CD4-positive, alpha-beta T cell treated with Interleukin-1 beta for 1 hour (primary cell): ENCODE results near the gene PER1.

Source experiments
- DNase-seq, 2 donors: peaks; one replicate each; pipeline ENCODE4 v3.0.0-alpha.2; 2020 to 2022

The PER1 gene

DNA sequence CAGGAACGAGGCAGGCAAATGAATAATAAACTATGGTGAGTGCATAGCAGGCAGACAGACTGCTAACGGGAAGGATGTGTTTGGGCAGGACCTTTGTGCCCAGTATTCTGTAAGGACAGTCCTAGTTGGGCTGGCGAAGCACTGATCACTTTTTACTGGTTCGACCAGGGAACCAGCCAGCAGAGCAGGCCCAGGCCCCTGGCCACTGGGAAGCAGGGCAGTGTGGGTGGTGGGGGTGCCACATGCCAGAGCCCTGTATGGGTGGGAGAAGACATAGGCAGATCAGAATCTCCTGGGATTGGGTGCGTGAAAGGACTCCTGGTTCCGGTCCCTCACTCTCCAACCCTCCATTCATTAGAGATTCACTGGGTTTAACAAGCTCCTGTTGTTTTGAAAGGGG is 14.5 kb upstream of the PER1 start:
- DNase-seq: no peak

DNA sequence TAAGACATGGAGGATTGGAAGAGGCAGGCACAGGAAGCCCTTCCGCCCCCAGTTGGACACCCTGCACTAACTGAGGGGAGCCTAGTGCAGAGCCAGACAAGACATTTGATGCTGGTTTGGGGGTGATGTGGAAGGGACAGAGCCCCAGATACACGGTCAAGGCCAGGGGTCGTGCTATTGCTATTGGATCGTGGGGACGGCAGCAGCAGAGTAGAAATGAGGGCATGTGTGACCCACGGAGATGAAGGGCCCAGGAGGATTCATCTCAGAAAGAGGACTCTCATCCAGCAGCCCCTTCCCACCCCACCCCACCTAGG is 12.6 kb upstream of the PER1 start:
- no peak for DNase-seq

DNA sequence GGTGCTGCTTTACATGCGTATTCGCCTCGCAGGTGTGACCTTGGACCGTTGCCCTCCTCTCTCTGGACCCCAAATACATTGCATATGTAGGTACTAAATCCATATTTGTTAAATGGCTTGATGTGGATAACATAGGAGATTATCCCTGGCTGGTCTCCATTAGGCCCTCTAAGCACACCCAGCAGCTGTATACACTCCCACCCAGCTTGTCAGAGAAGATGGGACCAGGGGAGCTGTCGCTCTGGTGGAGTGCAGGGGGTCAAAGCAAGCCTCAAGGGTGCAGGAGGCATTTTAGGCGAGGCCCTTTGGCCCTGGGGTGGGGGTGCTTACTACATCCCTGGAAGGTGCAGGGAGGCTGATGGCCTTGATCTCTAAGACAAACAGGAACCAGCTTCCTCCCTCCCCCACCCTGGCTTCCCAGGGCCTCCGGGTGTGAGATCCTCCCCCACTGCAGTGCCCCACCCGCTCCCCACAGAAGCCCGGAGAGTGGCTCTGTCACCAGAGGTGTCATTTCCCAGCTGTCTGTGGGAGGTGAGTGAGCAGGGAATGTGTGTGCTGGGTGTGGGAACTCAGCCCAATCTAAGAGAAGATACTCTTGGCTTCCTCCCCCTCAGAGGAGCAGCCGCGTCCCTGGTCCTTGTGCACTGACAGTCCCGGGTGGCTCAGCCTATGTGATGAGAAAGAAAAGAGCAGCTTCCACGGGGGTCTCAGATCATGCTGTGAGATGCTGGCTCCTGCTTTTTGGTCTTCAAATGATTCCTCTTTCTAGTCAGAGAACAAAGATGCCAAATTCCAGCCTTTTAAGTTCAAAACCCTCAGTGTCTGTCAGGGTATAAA is 12.0 kb upstream of the PER1 start:
- DNase-seq: peak; percentile 78 to 81

DNA sequence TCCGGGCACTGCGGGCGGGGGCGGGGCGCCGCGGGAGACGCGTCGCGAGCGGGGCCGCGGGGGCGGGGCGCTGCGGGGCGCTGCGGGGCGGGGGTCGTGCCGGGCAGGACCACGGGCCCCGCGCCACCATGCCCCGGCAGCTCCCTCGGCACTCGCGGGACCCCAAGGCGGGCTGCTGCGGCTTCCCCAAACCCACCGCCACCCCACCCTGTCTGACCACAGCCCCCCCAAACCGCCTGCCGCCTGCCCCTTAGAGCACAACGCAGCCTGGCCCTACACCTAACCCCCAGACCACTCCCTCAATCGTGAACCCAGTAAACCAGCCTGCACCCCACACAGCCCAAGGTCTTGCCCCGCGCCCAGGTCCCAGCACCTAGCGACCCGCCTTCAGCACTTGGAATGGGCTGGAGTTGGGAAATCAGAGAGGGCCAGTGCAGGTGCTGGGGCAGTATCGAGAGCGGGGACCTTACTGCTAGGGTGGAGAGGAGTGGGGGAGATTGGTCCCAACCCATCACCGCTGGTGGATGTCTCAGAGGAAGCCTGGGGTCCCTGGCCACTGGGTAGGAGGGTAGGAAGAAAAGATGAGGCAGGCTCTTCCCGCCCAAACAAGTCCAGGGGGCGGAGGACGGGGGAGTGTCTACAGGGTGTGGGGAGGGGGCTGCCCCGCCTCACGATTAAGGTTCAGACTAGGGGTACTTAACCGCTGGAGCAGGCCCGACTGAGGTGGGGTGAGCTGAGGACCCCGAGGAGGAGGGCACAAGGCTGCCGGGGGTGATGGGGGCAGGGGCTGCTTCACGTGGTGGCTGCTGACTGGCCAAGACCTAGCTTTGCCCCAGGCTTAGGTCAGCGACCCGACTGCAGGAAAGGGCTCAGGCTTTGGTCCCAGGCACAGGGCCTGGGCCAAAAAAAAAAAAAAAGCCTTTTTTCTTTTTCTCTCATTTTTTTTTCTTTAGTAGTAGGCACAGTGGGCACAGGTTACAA is 11.1 kb upstream of the PER1 start:
- no peak for DNase-seq

DNA sequence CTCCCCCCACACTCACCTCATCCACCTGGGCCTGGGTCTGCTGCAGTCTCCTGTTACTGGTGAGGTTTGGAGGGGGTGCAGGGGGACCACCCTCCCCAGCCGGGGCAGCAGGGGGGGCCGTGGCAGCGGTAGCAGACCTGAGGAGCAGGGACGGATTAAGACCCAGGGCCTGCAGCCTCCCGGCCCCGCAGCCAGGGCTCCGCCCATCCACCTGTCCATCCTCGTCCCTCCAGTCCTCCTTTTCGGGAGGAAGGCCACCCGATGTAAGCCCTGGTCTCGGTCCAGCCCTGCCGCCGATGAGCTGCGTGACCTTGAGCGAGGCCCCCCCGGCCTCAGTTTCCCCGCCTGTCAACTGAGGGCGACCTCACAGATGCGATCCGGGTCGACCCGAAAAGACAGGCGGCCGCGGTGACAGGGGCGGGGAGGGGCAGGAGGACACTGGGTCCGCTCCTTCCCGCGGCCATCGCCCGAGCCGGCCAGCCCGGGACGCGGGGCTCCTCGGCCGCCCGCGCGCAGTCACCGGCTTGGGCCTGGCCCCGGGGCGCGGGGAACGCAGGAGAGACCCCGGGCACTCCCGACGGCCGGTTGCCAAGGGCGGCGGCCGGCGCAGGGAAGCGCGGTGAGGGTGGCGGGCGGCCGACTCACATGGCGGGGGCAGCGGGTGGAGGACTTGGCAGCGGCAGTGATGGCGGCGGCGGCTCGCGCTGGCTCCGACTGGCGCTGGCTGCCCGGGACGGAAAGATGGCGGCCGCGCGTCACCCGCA is 10.2 kb upstream of the PER1 start, which contains the start of gene VAMP2:
VAMP2 (minus strand) TSS at position 716 of the 764 bp plus-strand sequence; CDS start at position 647, 69 bp downstream.
- DNase-seq: peak; percentile 86

DNA sequence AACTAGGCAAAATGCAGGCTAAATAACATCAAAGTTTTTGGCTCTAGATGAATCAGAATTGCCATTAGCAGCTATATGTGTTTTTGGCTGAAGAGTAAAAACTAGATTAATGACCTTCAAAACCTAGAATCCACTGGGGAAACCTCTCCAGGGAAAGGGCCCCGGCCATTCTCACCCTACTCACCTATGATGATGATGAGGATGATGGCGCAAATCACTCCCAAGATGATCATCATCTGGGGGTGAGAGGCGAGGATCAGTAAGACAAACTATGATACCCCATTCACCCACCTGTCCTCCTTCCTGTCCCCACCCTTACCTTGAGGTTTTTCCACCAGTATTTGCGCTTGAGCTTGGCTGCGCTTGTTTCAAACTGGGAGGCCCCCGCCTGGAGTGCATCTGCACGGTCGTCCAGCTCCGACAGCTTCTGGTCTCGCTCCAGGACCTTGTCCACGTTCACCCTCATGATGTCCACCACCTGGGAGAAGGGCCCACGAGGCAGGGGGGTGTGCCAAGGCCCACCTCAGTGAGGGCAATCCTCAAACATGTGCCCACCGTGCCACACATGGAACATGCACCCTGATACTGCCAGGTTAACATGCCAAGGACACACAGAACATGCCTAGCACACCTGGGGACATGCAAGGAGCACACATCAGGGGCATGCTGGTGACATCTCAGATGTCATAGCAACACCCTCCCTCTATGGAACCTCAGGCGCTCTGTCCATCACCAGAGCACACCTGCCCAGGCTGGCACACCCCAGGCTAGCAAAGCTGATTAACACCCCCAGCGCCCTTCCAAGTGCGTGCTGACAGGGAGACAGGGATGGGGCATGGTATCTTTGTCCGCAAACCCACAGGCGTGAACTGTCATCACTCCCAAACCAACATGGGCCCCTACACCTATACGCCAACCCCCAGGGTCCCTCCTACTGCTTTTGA is 9.4 kb upstream of the PER1 start:
- peak in 1 of 2 donors; percentile 36 for DNase-seq

DNA sequence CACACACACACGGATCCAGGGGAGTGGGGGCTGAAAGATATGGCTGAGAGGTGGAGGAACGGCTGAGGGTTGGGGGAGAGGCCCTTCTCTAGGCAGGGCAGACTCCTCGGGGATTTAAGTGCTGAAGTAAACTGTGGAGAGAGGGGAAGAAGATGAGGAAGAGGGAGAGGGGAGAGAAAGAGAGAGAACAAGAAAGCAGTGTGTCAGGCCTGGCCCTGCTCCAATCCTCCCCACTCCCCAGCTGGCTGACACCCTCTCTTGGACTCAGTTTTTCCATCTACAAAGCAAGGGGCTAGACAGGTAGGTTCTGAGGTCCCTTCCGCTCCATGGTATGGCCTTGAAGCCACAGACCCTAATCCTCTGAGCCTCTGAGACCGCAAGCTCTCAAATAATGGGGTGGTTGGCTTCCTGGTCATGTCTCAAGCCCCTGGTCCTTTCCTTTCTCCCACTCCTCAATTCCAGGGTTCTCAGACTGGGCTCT is 8.6 kb upstream of the PER1 start:
- DNase-seq: peak in 1 of 2 donors; percentile 28

DNA sequence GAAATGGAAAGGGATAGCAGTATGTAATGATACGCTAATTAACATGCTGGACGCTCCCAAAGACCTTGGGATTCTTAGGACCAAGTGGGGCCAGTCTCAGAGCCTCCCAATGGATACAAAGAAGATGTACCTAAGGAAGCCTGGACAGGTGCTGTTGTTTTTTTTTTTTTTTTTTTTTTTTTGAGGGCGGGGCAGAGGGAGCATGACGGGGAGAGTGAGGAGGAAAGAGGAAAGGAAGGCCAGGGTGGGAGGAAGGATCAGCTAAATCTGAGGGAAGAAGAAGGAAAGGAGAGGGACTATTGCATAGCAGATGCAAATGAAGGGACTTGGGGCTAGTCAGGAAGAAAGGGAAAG is 8.0 kb upstream of the PER1 start:
- DNase-seq: peak in 1 of 2 donors; percentile 4

DNA sequence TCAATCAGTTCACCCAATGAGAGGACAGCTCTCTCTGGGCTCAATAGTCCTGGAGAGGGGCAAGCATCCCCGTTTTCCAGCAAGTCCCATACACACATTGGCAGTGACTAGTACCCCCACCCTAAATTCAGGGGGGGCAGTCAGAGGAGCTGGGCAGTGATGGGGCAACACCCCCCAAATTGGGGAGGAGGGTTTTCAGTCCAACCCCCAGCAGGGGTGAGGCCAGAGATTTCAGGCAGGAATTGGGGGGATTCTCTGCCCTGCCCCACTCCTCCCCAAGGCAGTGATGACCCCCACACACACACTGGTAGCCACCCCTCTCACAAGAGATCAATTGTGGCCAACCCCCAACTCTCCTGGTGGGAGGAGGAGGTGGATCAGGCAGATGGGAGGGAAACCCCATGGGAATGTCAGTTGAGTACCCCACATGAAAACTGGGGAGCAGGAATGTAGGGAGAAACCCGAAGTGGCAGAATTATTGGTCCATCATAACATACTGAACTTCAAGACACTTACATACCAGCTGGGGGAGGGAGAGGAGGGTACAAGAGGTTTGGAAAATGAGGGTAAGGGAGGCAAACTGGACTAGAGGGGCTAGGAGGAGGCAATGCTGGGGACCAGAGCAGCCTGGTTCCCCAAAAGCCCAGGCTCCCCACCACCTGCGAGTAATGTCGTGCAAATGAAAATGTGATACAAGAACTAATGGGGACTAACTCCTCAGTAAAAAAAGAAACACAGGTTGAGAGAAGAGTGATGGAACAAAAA is 7.4 kb upstream of the PER1 start:
- DNase-seq: no peak

DNA sequence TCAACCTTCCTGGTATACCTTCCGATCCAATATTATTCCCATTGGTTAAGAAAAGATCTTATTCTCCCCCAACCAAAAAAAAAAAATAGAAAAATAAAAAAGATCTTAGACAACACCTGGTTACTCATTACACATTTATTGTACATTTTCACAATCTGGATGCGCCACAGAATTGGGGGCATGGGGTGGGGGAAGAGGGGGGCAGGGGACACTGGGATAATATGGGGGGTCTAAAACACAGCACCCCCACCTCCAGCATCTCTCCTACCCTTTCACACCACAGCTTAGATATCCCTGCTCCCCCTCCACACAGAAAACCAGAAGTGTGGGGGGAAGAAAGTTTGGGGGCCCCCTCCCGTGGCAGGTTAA is 6.8 kb upstream of the PER1 start:
- DNase-seq: peak in 1 of 2 donors; percentile 12

DNA sequence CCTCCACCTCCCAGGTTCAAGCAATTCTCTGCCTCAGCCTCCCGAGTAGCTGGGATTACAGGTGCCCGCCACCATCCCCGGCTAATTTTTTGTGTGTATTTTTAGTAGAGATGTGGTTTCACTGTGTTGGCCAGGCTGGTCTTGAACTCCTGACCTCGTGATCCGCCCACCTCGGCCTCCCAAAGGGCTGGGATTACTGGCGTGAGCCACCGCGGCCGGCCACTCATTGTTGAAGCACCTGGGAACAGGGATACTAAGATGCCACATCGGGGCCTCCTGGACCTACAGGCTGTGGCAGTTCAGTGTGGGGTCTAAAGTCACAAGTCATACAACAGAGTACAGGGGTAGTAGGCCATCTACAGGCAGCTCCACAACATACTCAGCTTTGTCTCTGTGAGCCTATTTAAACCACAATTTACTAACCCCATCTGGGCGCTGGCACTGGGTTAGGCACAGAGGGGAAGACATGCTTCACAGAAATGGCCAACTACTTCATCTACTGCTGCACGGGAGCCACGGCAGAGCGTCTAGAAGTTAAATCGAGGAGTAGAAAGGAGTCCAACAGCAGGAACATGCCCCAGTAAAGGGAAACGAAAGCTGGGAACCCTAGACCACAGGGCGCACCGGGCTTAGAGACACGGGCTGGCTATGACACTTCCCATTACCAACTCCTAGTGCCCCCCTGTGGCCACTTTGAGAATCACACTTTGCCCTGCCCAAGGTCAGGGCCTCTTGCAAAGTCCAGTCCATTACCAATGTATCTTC is 6.2 kb upstream of the PER1 start:
- DNase-seq: peak; percentile 89 to 90

DNA sequence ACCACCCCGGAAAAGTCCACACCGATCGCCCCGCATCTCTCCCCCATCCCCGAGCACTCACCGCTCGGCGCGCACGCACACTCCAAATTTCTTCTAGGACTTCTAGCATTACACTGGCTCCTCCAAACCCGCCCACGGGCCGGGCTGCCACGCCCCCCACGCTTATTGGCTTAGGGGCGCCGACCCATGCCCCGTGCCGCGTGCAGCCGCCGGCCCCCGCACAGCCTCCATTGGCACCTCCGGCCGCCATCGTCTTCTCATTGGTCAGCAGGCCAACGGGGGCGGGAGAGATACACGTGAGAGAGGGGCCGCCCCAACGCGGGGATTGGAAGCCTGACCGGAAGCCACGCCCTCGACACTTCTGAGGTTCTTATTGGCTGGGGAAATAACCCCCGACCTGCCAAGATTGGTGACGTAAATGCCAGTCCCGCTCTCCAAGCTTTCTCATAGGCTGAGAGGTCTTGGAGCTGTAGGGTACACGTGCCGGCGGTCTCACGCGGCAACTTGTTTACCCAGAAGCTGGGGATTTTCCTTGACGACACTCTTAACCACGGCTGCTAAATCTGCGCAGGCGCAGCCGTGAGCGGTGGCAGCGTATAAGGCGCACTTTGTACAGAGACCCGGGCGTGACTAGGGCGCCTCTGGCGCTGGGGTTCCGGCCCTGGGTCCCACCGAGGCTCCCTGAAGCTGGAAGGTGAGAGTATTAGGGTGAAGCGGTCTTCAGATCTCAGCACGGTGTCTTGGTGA is 4.2 kb upstream of the PER1 start:
- peak; percentile 100 for DNase-seq

DNA sequence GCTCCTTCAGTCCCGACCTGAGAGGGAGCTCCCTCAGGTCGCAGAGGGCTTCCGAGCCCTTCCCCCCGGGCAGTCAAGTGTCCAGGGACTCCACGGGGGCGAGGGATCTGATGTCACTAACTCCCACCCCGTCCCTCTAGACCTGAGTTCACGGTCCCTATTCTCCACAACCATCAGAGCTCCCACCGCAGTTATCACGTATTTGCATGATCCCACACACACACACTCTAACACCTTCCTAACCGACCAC is 3.7 kb upstream of the PER1 start:
- DNase-seq: no peak

DNA sequence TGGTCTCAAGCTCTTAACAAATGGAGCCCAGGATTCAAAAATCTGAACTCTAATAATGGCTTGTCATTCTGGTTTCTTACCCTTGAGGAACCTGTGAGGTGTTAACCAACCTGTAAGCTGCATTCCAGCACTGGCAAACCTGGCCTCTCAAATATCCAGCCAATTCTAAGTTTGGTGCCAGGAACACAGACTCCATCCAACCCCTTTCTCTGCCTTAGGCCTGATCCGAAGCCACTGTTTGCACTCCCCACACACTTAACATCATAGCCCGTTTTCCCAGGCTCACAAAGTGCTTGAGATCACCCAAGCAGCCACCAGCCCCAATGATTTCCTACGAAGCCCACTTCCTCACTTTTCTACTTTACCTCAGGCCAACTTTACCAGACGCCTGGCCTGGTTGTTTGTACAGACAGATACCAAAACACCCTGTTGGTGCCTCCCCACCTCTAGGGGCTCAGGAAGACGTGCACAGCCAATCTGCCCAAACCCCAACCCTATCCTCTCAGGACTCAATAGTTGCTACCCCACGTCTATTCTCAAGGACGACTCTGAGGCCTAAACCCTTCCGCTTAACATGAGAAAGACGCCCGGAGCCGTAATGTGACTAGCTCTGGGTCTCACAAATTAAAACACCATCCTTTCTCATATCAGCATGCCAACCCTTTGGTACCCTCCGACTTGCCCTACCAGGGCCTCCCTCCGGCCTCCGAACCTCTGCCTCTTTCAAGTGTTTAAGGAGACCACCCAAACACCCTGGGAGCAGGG is 3.2 kb upstream of the PER1 start:
- peak; percentile 40 to 55 for DNase-seq

DNA sequence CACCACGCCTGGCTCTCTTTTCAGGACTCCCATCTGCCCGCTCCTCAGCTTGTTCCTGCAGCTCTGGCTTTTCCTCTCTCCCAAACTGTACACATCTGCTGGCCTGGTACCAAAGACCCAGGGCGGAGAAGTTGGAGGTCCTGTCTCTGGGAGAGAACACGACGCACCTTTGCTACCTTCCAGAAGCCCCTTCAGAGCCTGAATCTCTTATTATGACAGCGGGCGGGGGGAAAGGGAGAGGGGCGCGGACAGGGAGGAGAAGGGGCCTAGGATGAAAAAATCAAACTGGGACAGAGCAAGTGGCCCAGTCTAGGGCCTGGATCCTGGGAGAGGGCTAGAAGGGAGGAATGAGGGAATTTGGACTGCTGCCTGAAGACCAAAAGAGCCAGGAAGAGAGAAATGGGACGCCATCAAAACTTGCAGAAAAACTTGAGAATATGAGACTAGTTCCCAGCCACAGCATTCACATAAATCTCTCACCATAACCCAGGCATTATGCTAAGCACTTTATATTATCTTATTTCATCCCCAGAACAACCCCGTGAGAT is 2.5 kb upstream of the PER1 start:
- DNase-seq: peak in 1 of 2 donors; percentile 23

DNA sequence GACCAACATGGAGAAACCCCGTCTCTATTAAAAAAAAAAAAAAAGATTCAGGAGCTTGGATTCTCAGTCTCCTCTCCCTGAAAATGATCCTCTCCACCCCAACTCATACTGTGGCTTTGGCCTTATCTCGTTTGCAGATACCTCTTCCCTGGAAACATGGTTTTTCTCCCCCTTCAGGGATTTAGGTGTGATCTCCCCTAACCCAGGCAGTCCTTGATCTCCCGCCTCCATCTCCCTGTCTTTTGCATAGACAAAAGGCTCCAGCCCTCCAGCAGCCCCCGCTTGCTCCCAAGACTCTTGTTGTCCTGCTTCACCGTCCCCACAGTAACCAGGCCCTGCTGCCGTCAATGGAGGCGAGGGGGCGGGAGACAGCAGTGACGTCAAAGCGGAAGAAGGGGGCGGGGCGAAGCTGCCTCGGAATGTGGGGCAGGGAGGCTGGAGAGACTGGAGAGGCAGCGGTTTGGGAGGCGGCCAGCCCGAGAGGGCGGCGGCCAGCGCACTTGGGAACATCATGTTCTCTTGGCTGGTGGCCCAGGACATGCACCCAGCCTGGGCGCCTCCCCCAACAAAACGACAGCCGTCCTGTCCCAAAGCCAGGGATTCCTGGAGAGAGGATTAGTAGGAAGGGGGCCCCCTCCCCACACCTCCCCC is 1.9 kb upstream of the PER1 start:
- DNase-seq: peak; percentile 95 to 96

DNA sequence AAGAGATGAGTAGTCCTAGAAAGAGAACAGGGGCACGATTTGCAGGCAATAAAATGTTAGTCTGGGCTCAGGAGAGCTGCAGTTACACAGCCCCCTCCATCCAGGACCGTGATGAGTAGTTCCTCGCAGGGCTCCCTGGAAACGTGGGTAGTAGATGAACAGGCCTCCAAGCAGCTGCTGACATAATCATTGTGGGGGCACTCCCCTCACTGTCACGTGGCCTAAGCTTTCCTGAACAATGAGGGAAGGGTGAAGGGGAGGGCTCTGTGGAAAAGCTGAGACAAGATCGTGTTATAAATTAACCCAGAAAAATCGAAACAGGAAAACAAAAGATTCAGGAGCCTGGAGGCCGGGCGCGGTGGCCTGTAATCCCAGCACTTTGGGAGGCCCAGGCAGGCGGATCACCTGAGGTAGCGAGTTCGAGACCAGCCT is 1.3 kb upstream of the PER1 start:
- peak; percentile 60 to 72 for DNase-seq

DNA sequence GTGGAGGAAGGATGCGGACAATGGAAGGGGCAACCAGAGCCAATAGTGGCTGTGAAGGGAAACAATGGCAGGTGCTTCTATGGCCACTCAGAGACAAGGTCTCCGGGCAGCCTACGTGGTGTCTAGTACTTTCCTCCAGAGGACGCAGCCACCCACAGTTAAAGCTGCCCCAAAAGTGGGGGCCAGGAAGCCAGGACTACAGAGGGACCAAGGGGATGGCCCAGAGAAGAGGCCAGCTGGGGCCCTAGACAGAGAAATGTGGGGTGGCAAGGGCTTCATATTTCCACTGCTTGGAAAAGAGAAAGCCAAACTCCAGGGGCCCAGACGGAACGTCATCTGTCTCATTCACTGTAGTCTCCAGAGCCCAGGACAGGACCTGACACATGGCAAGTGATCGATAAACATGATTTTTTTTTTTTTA is 837 bp upstream of the PER1 start:
- no peak for DNase-seq
